Measurements from ENCODE around the gene OR10J1.

Gene OR10J1, protein sequence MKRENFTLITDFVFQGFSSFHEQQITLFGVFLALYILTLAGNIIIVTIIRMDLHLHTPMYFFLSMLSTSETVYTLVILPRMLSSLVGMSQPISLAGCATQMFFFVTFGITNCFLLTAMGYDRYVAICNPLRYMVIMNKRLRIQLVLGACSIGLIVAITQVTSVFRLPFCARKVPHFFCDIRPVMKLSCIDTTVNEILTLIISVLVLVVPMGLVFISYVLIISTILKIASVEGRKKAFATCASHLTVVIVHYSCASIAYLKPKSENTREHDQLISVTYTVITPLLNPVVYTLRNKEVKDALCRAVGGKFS

GRCh38 chr1:159439422-159439821, at the start of gene OR10J1:
OR10J1 (plus strand) TSS chr1:159439722; CDS start chr1:159439792, 70 bp downstream.
- H3K4me2 ChIP-seq (ENCODE audit: low read depth, low read length, poor library complexity, severe bottlenecking), result no peak within 1 kb of the TSS
- H3K9me2 ChIP-seq (replicated peaks; ENCODE audit: low read depth, low read length), result no peaks in the 10 kb centered on the region
- no peak within 1 kb of the TSS for H3K4me3 ChIP-seq (ENCODE audit: low read length, poor library complexity, severe bottlenecking)
- no peaks in the 10 kb centered on the region for H3K36me3 ChIP-seq (ENCODE audit: insufficient read depth, low read length)
- H3K79me2 ChIP-seq (ENCODE audit: insufficient read depth, low read length), result no peaks in the 10 kb centered on the region
- no peaks in the 10 kb centered on the region for H3F3A ChIP-seq (ENCODE audit: low read depth)
- TF ChIP-seq, protein P1, sequence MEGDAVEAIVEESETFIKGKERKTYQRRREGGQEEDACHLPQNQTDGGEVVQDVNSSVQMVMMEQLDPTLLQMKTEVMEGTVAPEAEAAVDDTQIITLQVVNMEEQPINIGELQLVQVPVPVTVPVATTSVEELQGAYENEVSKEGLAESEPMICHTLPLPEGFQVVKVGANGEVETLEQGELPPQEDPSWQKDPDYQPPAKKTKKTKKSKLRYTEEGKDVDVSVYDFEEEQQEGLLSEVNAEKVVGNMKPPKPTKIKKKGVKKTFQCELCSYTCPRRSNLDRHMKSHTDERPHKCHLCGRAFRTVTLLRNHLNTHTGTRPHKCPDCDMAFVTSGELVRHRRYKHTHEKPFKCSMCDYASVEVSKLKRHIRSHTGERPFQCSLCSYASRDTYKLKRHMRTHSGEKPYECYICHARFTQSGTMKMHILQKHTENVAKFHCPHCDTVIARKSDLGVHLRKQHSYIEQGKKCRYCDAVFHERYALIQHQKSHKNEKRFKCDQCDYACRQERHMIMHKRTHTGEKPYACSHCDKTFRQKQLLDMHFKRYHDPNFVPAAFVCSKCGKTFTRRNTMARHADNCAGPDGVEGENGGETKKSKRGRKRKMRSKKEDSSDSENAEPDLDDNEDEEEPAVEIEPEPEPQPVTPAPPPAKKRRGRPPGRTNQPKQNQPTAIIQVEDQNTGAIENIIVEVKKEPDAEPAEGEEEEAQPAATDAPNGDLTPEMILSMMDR (conservative IDR thresholded peaks at IDR 0.05; ENCODE audit: low read length), result no peak
- TF ChIP-seq EZH2phosphoT487 (IDR thresholded peaks at IDR 0.05; ENCODE audit: borderline replicate concordance), result no peak
- no peaks in the 10 kb centered on the region for H3K9me3 ChIP-seq (ENCODE audit: insufficient read depth, low read depth, low read length)
- H3K9ac ChIP-seq (ENCODE audit: low read depth, low read length, poor library complexity, severe bottlenecking), result no peak within 1 kb of the TSS
- no peaks in the 10 kb centered on the region for H3K4me1 ChIP-seq (ENCODE audit: insufficient read depth, low read length, poor library complexity, severe bottlenecking)
- no peak within 1 kb of the TSS for H2AFZ ChIP-seq (ENCODE audit: low read length)
- H4K20me1 ChIP-seq (ENCODE audit: insufficient read depth, low read length, poor library complexity, severe bottlenecking), result no peaks in the 10 kb centered on the region
- no peaks in the 10 kb centered on the region for H3K27me3 ChIP-seq (ENCODE audit: insufficient read depth, low read length, poor library complexity, severe bottlenecking)

GRCh38 chr1:159406821-159407220, 32.7 kb upstream of the OR10J1 start:
- Histone ChIP-seq H3K36me3 (ENCODE audit: insufficient read depth, low read length) (no peaks in the 10 kb centered on the region), H3F3A (ENCODE audit: low read depth) (no peaks in the 10 kb centered on the region), H3K27me3 (ENCODE audit: insufficient read depth, low read length, poor library complexity, severe bottlenecking) (no peaks in the 10 kb centered on the region), H3K9me2 (replicated peaks; ENCODE audit: low read depth, low read length) (no peaks in the 10 kb centered on the region), H2AFZ (ENCODE audit: low read length) (no peak overlapping the region), H3K4me3 (ENCODE audit: low read length, poor library complexity, severe bottlenecking) (no peak overlapping the region), H3K9me3 (ENCODE audit: insufficient read depth, low read depth, low read length) (no peaks in the 10 kb centered on the region), H3K79me2 (ENCODE audit: insufficient read depth, low read length) (no peaks in the 10 kb centered on the region), H3K4me1 (ENCODE audit: insufficient read depth, low read length, poor library complexity, severe bottlenecking) (no peaks in the 10 kb centered on the region), H3K9ac (ENCODE audit: low read depth, low read length, poor library complexity, severe bottlenecking) (no peak overlapping the region), H4K20me1 (ENCODE audit: insufficient read depth, low read length, poor library complexity, severe bottlenecking) (no peaks in the 10 kb centered on the region), H3K4me2 (ENCODE audit: low read depth, low read length, poor library complexity, severe bottlenecking) (no peak overlapping the region)
- TF ChIP-seq, protein P1 (conservative IDR thresholded peaks at IDR 0.05; ENCODE audit: low read length), result no peak
- no peak for TF ChIP-seq EZH2phosphoT487 (IDR thresholded peaks at IDR 0.05; ENCODE audit: borderline replicate concordance)

DNA sequence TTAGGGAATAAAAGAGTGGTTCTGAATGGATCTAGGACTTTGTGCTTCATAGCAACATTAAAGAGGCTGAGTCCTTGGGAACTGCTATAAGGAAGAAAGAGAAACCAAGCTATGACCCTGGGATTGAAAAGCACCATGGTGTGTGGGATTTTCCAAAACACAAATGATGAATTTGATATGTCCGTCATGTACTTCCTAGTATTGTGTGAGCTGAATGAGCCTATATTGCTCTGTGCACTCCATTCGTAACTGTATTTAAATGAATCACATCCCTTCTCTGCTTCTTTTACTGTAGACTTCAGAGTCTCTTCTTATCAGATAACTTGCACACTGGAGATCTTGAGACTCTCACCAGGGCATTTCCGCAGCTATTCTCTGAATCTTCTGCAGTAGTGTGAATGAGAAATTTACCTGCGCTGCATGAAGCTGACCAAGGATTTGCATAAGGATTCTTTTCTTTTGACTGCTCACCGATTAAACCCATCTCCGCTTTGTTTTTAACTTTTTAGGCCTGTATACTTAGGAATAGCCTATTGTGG, 30.6 kb upstream of the OR10J1 start:
- Histone ChIP-seq H3K79me2 (ENCODE audit: insufficient read depth, low read length) (no peaks in the 10 kb centered on the region), H3K9ac (ENCODE audit: low read depth, low read length, poor library complexity, severe bottlenecking) (no peak overlapping the region), H3K4me1 (ENCODE audit: insufficient read depth, low read length, poor library complexity, severe bottlenecking) (no peaks in the 10 kb centered on the region), H3K9me3 (ENCODE audit: insufficient read depth, low read depth, low read length) (no peaks in the 10 kb centered on the region), H3K27me3 (ENCODE audit: insufficient read depth, low read length, poor library complexity, severe bottlenecking) (no peaks in the 10 kb centered on the region), H3K4me3 (ENCODE audit: low read length, poor library complexity, severe bottlenecking) (no peak overlapping the region), H4K20me1 (ENCODE audit: insufficient read depth, low read length, poor library complexity, severe bottlenecking) (no peaks in the 10 kb centered on the region), H3K4me2 (ENCODE audit: low read depth, low read length, poor library complexity, severe bottlenecking) (no peak overlapping the region), H2AFZ (ENCODE audit: low read length) (no peak overlapping the region), H3F3A (ENCODE audit: low read depth) (no peaks in the 10 kb centered on the region), H3K36me3 (ENCODE audit: insufficient read depth, low read length) (no peaks in the 10 kb centered on the region), H3K9me2 (replicated peaks; ENCODE audit: low read depth, low read length) (no peaks in the 10 kb centered on the region)
- no peak for TF ChIP-seq EZH2phosphoT487 (IDR thresholded peaks at IDR 0.05; ENCODE audit: borderline replicate concordance)
- TF ChIP-seq, protein P1 (conservative IDR thresholded peaks at IDR 0.05; ENCODE audit: low read length), result no peak
